H9 (cell line): ENCODE measurements around the gene DCST1. TPM values are rescaled to one million over a fixed set of nuclear protein-coding genes. Genes with fewer than 3 reads are reported as not detected.

ENCODE experiments used
- DNase-seq: peaks from one replicate; pipeline ENCODE4 v3.0.0-alpha.2; 2017
- H2AFZ ChIP-seq: one replicate; pipeline ENCODE4 v1.6.1; 2013; ENCODE audit warnings: mild to moderate bottlenecking, low read length, control low read depth, moderate library complexity
- H2AK5ac ChIP-seq: 2 replicates; pipeline ENCODE4 v1.6.1; 2013; ENCODE audit warnings: low read length, control low read depth, mixed read lengths; ENCODE audit not compliant: insufficient read length
- H2BK120ac ChIP-seq: one replicate; pipeline ENCODE4 v1.6.1; 2013; ENCODE audit warnings: low read depth, mild to moderate bottlenecking, low read length, control low read depth, inconsistent platforms; ENCODE audit not compliant: poor library complexity, severe bottlenecking
- H2BK12ac ChIP-seq: 2 replicates; pipeline ENCODE4 v1.6.1; 2013; ENCODE audit warnings: low read length, control low read depth, mixed read lengths, low read depth; ENCODE audit not compliant: insufficient read length
- H2BK15ac ChIP-seq: 2 replicates; pipeline ENCODE4 v1.6.1; 2013; ENCODE audit warnings: low read depth, low read length, control low read depth
- H2BK20ac ChIP-seq: one replicate; pipeline ENCODE4 v1.6.1; 2013; ENCODE audit warnings: low read depth, mild to moderate bottlenecking, low read length, control low read depth, inconsistent platforms; ENCODE audit not compliant: poor library complexity, severe bottlenecking
- H2BK5ac ChIP-seq: 2 replicates; pipeline ENCODE4 v1.6.1; 2013; ENCODE audit warnings: low read length, control low read depth, mixed read lengths; ENCODE audit not compliant: insufficient read length
- H3K14ac ChIP-seq: 2 replicates; pipeline ENCODE4 v1.6.1; 2013; ENCODE audit warnings: low read length, control low read depth; ENCODE audit not compliant: insufficient read depth
- H3K18ac ChIP-seq: 2 replicates; pipeline ENCODE4 v1.6.1; 2013; ENCODE audit warnings: low read depth, mild to moderate bottlenecking, mixed read lengths, low read length, control low read depth; ENCODE audit not compliant: insufficient read length
- H3K23ac ChIP-seq: 2 replicates; pipeline ENCODE4 v1.6.1; 2013; ENCODE audit warnings: low read length, control low read depth, mixed read lengths, low read depth; ENCODE audit not compliant: insufficient read length
- H3K23me2 ChIP-seq: 2 replicates; pipeline ENCODE4 v1.6.1; 2013; ENCODE audit warnings: low read depth, mild to moderate bottlenecking, mixed read lengths, low read length, control low read depth; ENCODE audit not compliant: insufficient read length, poor library complexity, severe bottlenecking
- H3K27ac ChIP-seq: 2 replicates; pipeline ENCODE4 v1.5.1; 2013; ENCODE audit warnings: low read length, control low read depth, mixed read lengths, low read depth; ENCODE audit not compliant: insufficient read length
- H3K27me3 ChIP-seq: 2 replicates; pipeline ENCODE4 v1.6.1; 2013; ENCODE audit warnings: low read length, control low read depth, inconsistent platforms; ENCODE audit not compliant: insufficient read depth
- H3K4ac ChIP-seq: 2 replicates; pipeline ENCODE4 v1.6.1; 2013; ENCODE audit warnings: low read depth, mild to moderate bottlenecking, control low read depth, inconsistent platforms, low read length, moderate library complexity
- H3K4me1 ChIP-seq: 2 replicates; pipeline ENCODE4 v1.6.1; 2013; ENCODE audit warnings: low read length, control low read depth, inconsistent platforms; ENCODE audit not compliant: insufficient read depth
- H3K4me2 ChIP-seq: 2 replicates; pipeline ENCODE4 v1.6.1; 2013; ENCODE audit warnings: low read length, control low read depth, mixed read lengths; ENCODE audit not compliant: insufficient read length, insufficient read depth
- H3K56ac ChIP-seq: 2 replicates; pipeline ENCODE4 v1.6.1; 2013; ENCODE audit warnings: low read depth, mild to moderate bottlenecking, mixed read lengths, low read length, control low read depth; ENCODE audit not compliant: insufficient read length
- H3K79me1 ChIP-seq: 2 replicates; pipeline ENCODE4 v1.6.1; 2013; ENCODE audit warnings: low read depth, mild to moderate bottlenecking, moderate library complexity, low read length, control low read depth, inconsistent platforms; ENCODE audit not compliant: insufficient read depth, poor library complexity, severe bottlenecking
- H3K79me2 ChIP-seq: 2 replicates; pipeline ENCODE4 v1.6.1; 2013; ENCODE audit warnings: low read length, control low read depth, inconsistent platforms; ENCODE audit not compliant: insufficient read depth
- H3K9ac ChIP-seq: 2 replicates; pipeline ENCODE4 v1.6.1; 2013; ENCODE audit warnings: low read length, control low read depth, mixed read lengths; ENCODE audit not compliant: insufficient read length; ENCODE audit errors: extremely low read depth
- H3K9me3 ChIP-seq: one replicate; pipeline ENCODE4 v1.6.1; 2013; ENCODE audit warnings: low read depth, low read length, inconsistent platforms; ENCODE audit not compliant: control insufficient read depth
- H3T11ph ChIP-seq: one replicate; pipeline ENCODE4 v1.6.1; 2013; ENCODE audit warnings: mild to moderate bottlenecking, low read length, control low read depth, inconsistent platforms
- H4K20me1 ChIP-seq: one replicate; pipeline ENCODE4 v1.6.1; 2013; ENCODE audit not compliant: control insufficient read depth, insufficient read length, insufficient read depth
- H4K5ac ChIP-seq: 2 replicates; pipeline ENCODE4 v1.6.1; 2013; ENCODE audit warnings: low read depth, mild to moderate bottlenecking, mixed read lengths, low read length, control low read depth; ENCODE audit not compliant: insufficient read length
- H4K8ac ChIP-seq: replicated peaks from 2 replicates; pipeline ENCODE4 v1.6.1; 2013; ENCODE audit warnings: low read length, control low read depth, mixed read lengths, low read depth; ENCODE audit not compliant: insufficient read length
- H4K91ac ChIP-seq: 2 replicates; pipeline ENCODE4 v1.6.1; 2013; ENCODE audit warnings: low read depth, mild to moderate bottlenecking, moderate library complexity, mixed read lengths, low read length, control low read depth; ENCODE audit not compliant: insufficient read length
- H3K27ac Mint-ChIP-seq, 3 experiments: 2 replicates in 2 of 3; 3 replicates in 1 of 3; pipeline ENCODE4 v1.8.0; 2020 to 2021; ENCODE audit warnings: mixed read lengths in 3 of 3, mild to moderate bottlenecking in 1 of 3, moderate library complexity in 1 of 3
- H3K27me3 Mint-ChIP-seq: 2 replicates; pipeline ENCODE4 v1.8.0; 2021; ENCODE audit warnings: low read depth, mild to moderate bottlenecking, moderate library complexity, mixed read lengths
- H3K36me3 Mint-ChIP-seq, 3 experiments: 2 replicates in 2 of 3; 3 replicates in 1 of 3; pipeline ENCODE4 v1.8.0; 2020 to 2021; ENCODE audit warnings: low read depth in 3 of 3, mixed read lengths in 3 of 3; ENCODE audit not compliant: insufficient read depth in 1 of 3
- H3K4me1 Mint-ChIP-seq, 2 experiments: 2 replicates each; pipeline ENCODE4 v1.8.0; 2020; ENCODE audit warnings: mixed read lengths in 2 of 2
- H3K4me3 Mint-ChIP-seq, 2 experiments: 2 replicates in 1 of 2; 3 replicates in 1 of 2; pipeline ENCODE4 v1.8.0; 2020 to 2021; ENCODE audit warnings: mild to moderate bottlenecking in 2 of 2, mixed read lengths in 2 of 2, moderate library complexity in 1 of 2
- H3K9me3 Mint-ChIP-seq, 2 experiments: 2 replicates in 1 of 2; 3 replicates in 1 of 2; pipeline ENCODE4 v1.8.0; 2020; ENCODE audit warnings: mild to moderate bottlenecking in 2 of 2, mixed read lengths in 2 of 2, moderate library complexity in 1 of 2
- CTCF ChIP-seq: fragments of 200-600 bp; sonication (generic); conservative IDR thresholded peaks from 3 replicates; pipeline ENCODE4 v1.8.0; 2021; ENCODE audit warnings: antibody characterized with exemption, mild to moderate bottlenecking
- WGBS: extraction: QIAGEN DNeasy Blood & Tissue Kit; methylation state at CpG from one replicate; pipeline ENCODE4 v1.1.7; 2013; ENCODE audit warnings: missing lambda C conversion rate, low lambda C conversion rate, mixed read lengths; ENCODE audit not compliant: insufficient read length; ENCODE audit errors: extremely low coverage; 5-methylcytosine and 5-hydroxymethylcytosine counted together
- total RNA-seq: library from RNA; stranded (reverse); gene quantifications from 2 replicates; pipeline ENCODE4 v1.2.1, GENCODE V29; 2021

DCST1 gene
- total RNA-seq, 1 experiment from 2014 or later, result not detected

GRCh38 chr1:154998201-154998780 is 35.3 kb upstream of the DCST1 start:
- peak overlapping the region in 1 of 3 experiments; percentile 89; a peak in 1 of 7 replicates for H3K27ac Mint-ChIP-seq
- H2BK20ac ChIP-seq, result no peak overlapping the region
- H3K4ac ChIP-seq, result no peak overlapping the region
- no peak overlapping the region for H3K56ac ChIP-seq
- no peak overlapping the region for H3K18ac ChIP-seq
- H3K14ac ChIP-seq, result no peak overlapping the region
- no peak overlapping the region for H2BK15ac ChIP-seq
- no peaks in the 10 kb centered on the region for H3K79me1 ChIP-seq
- no peak overlapping the region for H2AFZ ChIP-seq
- no peak overlapping the region for H3K23ac ChIP-seq
- H4K8ac ChIP-seq, result no peak overlapping the region
- H4K91ac ChIP-seq, result no peak overlapping the region
- H2BK12ac ChIP-seq, result no peak overlapping the region
- H3K27ac ChIP-seq, result no peak overlapping the region
- H3K9ac ChIP-seq, result no peak overlapping the region
- WGBS, result no CpG with 5 or more reads among the region's 16 CpGs
- H3T11ph ChIP-seq, result no peak overlapping the region
- H3K4me3 Mint-ChIP-seq, result peak overlapping the region; percentile 42 to 66; a peak in 4 of 5 replicates
- H3K9me3 Mint-ChIP-seq, result peaks cover 0 to 2% of the 10 kb centered on the region in 2 experiments; a peak in 2 of 5 replicates
- no peaks in the 10 kb centered on the region; the same call in 1 of the 2 replicates for H3K79me2 ChIP-seq
- no peak overlapping the region for H4K5ac ChIP-seq
- no peaks in the 10 kb centered on the region for H3K4me1 ChIP-seq
- no peaks in the 10 kb centered on the region for H4K20me1 ChIP-seq
- H3K27me3 Mint-ChIP-seq, result peaks cover 3% of the 10 kb centered on the region
- no peaks in the 10 kb centered on the region for H3K9me3 ChIP-seq
- no peaks in the 10 kb centered on the region for H3K27me3 ChIP-seq
- no peak overlapping the region for H3K4me2 ChIP-seq
- TF ChIP-seq CTCF, result peak; percentile 33; the same call in 1 of the 3 replicates
- no peak overlapping the region for H2BK5ac ChIP-seq
- no peak overlapping the region for H2AK5ac ChIP-seq
- no peaks in the 10 kb centered on the region for H3K36me3 Mint-ChIP-seq
- H3K23me2 ChIP-seq, result peaks cover 18% of the 10 kb centered on the region
- no peak overlapping the region for H2BK120ac ChIP-seq
- peak; percentile 30 for DNase-seq
- H3K4me1 Mint-ChIP-seq, result peaks cover 9 to 20% of the 10 kb centered on the region in 2 experiments
